Keratinocyte (primary cell): Measurements from ENCODE around the gene ST8SIA1. TPM values are rescaled to one million over a fixed set of nuclear protein-coding genes. Genes with fewer than 3 reads are reported as not detected.

Source experiments
- DNase-seq: peaks from one replicate; pipeline ENCODE4 v3.0.0-alpha.2; 2011; ENCODE audit warnings: low read depth, missing footprints, low spot score
- FAIRE-seq: peaks from 2 replicates; lab custom pipeline; 2011; peaks lifted over from hg19 to GRCh38; lab: Jason Lieb, UNC
- H2AFZ ChIP-seq: 2 replicates; pipeline ENCODE4 v1.6.0; 2012; ENCODE audit warnings: low read length, control low read depth, inconsistent platforms; ENCODE audit not compliant: control insufficient read depth
- H3K27ac ChIP-seq: 2 replicates; pipeline ENCODE4 v1.5.1; 2011; ENCODE audit warnings: low read length; ENCODE audit not compliant: control insufficient read depth, insufficient read depth
- H3K27me3 ChIP-seq: 3 replicates; pipeline ENCODE4 v1.6.0; 2011; ENCODE audit warnings: low read length; ENCODE audit not compliant: control insufficient read depth, insufficient read depth; ENCODE audit errors: extremely low read depth
- H3K36me3 ChIP-seq, 2 experiments: 2 replicates in 1 of 2; 3 replicates in 1 of 2; pipeline ENCODE4 v1.5.1; 2011; ENCODE audit warnings: low read length in 2 of 2, mild to moderate bottlenecking in 1 of 2; ENCODE audit not compliant: control insufficient read depth in 2 of 2, insufficient read depth in 2 of 2; ENCODE audit errors: extremely low read depth in 1 of 2
- H3K4me1 ChIP-seq: 3 replicates; pipeline ENCODE4 v1.5.1; 2011; ENCODE audit warnings: low read length; ENCODE audit not compliant: control insufficient read depth, insufficient read depth; ENCODE audit errors: extremely low read depth
- H3K4me2 ChIP-seq: 3 replicates; pipeline ENCODE4 v1.6.0; 2011; ENCODE audit warnings: low read depth, low read length; ENCODE audit not compliant: control insufficient read depth, insufficient read depth; ENCODE audit errors: extremely low read depth
- H3K4me3 ChIP-seq, 3 experiments: fragments of 200-600 bp in 1 of 3; sonication (generic) in 1 of 3; 2 replicates in 2 of 3; 3 replicates in 1 of 3; pipeline ENCODE4 v1.5.1; 2011 to 2016; ENCODE audit warnings: low read length in 3 of 3, mild to moderate bottlenecking in 3 of 3, control low read depth in 2 of 3, inconsistent platforms in 1 of 3, low read depth in 1 of 3, mixed read lengths in 1 of 3, mixed run types in 1 of 3, moderate library complexity in 1 of 3; ENCODE audit not compliant: control insufficient read depth in 2 of 3, insufficient read depth in 2 of 3; ENCODE audit errors: extremely low read depth in 1 of 3
- H3K79me2 ChIP-seq: 2 replicates; pipeline ENCODE4 v1.6.0; 2012; ENCODE audit warnings: low read length; ENCODE audit not compliant: control insufficient read depth, insufficient read depth
- H3K9ac ChIP-seq: 3 replicates; pipeline ENCODE4 v1.6.0; 2011; ENCODE audit warnings: low read length; ENCODE audit not compliant: control insufficient read depth, insufficient read depth; ENCODE audit errors: extremely low read depth
- H3K9me1 ChIP-seq: 3 replicates; pipeline ENCODE4 v1.6.0; 2011; ENCODE audit warnings: low read length; ENCODE audit not compliant: control insufficient read depth, insufficient read depth; ENCODE audit errors: extremely low read depth
- H3K9me3 ChIP-seq: 2 replicates; pipeline ENCODE4 v1.5.1; 2012; ENCODE audit warnings: low read depth, low read length; ENCODE audit not compliant: control insufficient read depth
- H4K20me1 ChIP-seq: 3 replicates; pipeline ENCODE4 v1.6.0; 2011; ENCODE audit warnings: low read length; ENCODE audit not compliant: control insufficient read depth, insufficient read depth; ENCODE audit errors: extremely low read depth
- CTCF ChIP-seq, 3 experiments: IDR thresholded peaks in 1 of 3; conservative IDR thresholded peaks in 1 of 3; optimal IDR thresholded peaks in 1 of 3; 2 replicates in 2 of 3; 3 replicates in 1 of 3; pipeline versions ENCODE3 to v1.5.1; 2011; ENCODE audit warnings: low read length in 3 of 3, mild to moderate bottlenecking in 3 of 3, moderate library complexity in 2 of 3, control low read depth in 1 of 3, inconsistent platforms in 1 of 3; ENCODE audit not compliant: insufficient read depth in 2 of 3; ENCODE audit errors: extremely low read depth in 1 of 3
- EZH2 ChIP-seq: IDR thresholded peaks from one replicate; pipeline ENCODE4 v1.6.1; 2012; ENCODE audit warnings: inconsistent platforms, mild to moderate bottlenecking, low read length, moderate library complexity
- dilution Hi-C: fragments of 300-500 bp; cut with MboI; formaldehyde crosslinking; loops from one replicate; pipeline ENCODE4 v1.7.0; 2020; ENCODE audit warnings: low sequenced_read_pairs; ENCODE audit not compliant: extremely low pct_ligation_motif_present
- polyA plus RNA-seq, 5 experiments: library from polyadenylated mRNA; depleted of rRNA in 3 of 5; stranded (reverse) in 3 of 5; stranded (forward) in 1 of 5; unstranded in 1 of 5; fragments of >200 nt; gene quantifications; 1 replicate in 1 of 5; 2 replicates in 3 of 5; 3 replicates in 1 of 5; pipeline versions ENCODE4 v1.2.1 to v1.2.3, GENCODE V29; 2011 to 2012; ENCODE audit warnings: missing spikeins in 2 of 5, low read depth in 1 of 5, low replicate concordance in 1 of 5

ST8SIA1 gene
- polyA plus RNA-seq, 1 donor (not counting 4 experiments of a cell fraction or from before 2014, with no cell fraction given): 0.50 TPM

- Histone ChIP-seq H3K36me3 (no peaks in the 10 kb centered on the region), H3K4me2 (no peak overlapping the region), H4K20me1 (no peaks in the 10 kb centered on the region), H3K4me3 (no peak overlapping the region), H3K9me3 (no peaks in the 10 kb centered on the region), H3K9me1 (no peaks in the 10 kb centered on the region), H3K27ac (no peak overlapping the region), H3K27me3 (no peaks in the 10 kb centered on the region), H3K9ac (no peak overlapping the region), H3K4me1 (peaks cover 3% of the 10 kb centered on the region), H3K79me2 (no peaks in the 10 kb centered on the region), H2AFZ (no peak overlapping the region)
- no peak for FAIRE-seq
- TF ChIP-seq EZH2 (no peak), CTCF (optimal IDR thresholded peaks at IDR 0.05 in 1 of 3, IDR thresholded peaks at IDR 0.05 in 1 of 3, conservative IDR thresholded peaks at IDR 0.05 in 1 of 3; ENCODE audit: extremely low read depth in 1 of 3, insufficient read depth in 2 of 3, low read length in 3 of 3) (no peak)
- DNase-seq: no peak
- dilution Hi-C loops: no loop called here
Observed at GRCh38 chr12:22248121-22248520, 86.4 kb downstream of the ST8SIA1 start.

GRCh38 chr12:22246217-22246846 is 88.2 kb downstream of the ST8SIA1 start:
- Histone ChIP-seq H3K79me2 (no peaks in the 10 kb centered on the region), H2AFZ (no peak overlapping the region), H3K27me3 (no peaks in the 10 kb centered on the region), H4K20me1 (no peaks in the 10 kb centered on the region), H3K4me2 (no peak overlapping the region), H3K36me3 (no peaks in the 10 kb centered on the region), H3K4me1 (peaks cover 3% of the 10 kb centered on the region), H3K27ac (no peak overlapping the region), H3K9me3 (no peaks in the 10 kb centered on the region), H3K9ac (no peak overlapping the region), H3K4me3 (no peak overlapping the region), H3K9me1 (no peaks in the 10 kb centered on the region)
- FAIRE-seq (no peak), DNase-seq (no peak)
- TF ChIP-seq EZH2 (no peak), CTCF (optimal IDR thresholded peaks at IDR 0.05 in 1 of 3, IDR thresholded peaks at IDR 0.05 in 1 of 3, conservative IDR thresholded peaks at IDR 0.05 in 1 of 3; ENCODE audit: extremely low read depth in 1 of 3, insufficient read depth in 2 of 3, low read length in 3 of 3) (no peak)
- dilution Hi-C loops: no loop called here
